ENCODE results near the gene OVCH2. TPM values are rescaled to one million over a fixed set of nuclear protein-coding genes. Genes with fewer than 3 reads are reported as not detected.

OVCH2 gene
- total RNA-seq, 1 experiment from 2014 or later = 0.57 TPM

GRCh38 chr11:7690648-7691047 is 15.6 kb downstream of the OVCH2 start:
- no peak for DNase-seq (ENCODE audit: low spot score)
- Mint-ChIP-seq H3K9me3 (no peaks in the 10 kb centered on the region), H3K4me1 (peaks cover 29% of the 10 kb centered on the region), H3K4me3 (no peak overlapping the region), H3K36me3 (no peaks in the 10 kb centered on the region), H3K27ac (no peak overlapping the region), H3K27me3 (ENCODE audit: low read depth) (peaks cover 9% of the 10 kb centered on the region)
- CTCF ChIA-PET = interaction anchor here (0.6 to 1.6 kb wide), 9 partner anchors 9 to 592 kb away, joined by 3 to 5 read pairs (median 3); no protein-coding TSS in a partner anchor
- 0 out of 2 replicates have a peak, but pooled peaks have one; percentile 12 for ATAC-seq
- POLR2A ChIA-PET = no interaction called here
- no peak for TF ChIP-seq HMGA2 (CRISPR knock-in tag; IDR thresholded peaks at IDR 0.05)

DNA sequence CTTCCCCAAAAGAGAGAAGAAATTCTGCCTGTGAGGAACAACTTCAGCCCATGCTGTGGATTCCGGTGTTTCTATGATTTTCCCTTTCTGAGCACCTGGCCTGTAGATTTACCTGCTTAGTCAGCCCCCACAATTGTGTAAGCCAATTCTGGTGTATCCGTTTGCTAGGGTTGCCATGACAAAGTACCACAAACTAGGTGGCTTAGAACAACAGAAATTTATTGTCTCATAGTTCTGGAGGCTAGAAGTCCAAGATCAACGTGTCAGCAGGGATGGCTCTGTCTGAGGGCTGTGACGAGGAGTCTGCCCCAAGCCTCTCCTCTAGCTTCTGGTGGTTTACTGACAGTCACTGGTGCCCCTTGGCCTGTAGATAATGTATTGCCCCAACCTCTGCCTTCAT is 17.0 kb downstream of the OVCH2 start:
- POLR2A ChIA-PET = no interaction called here
- Mint-ChIP-seq H3K27me3 (ENCODE audit: low read depth) (peaks cover 7% of the 10 kb centered on the region), H3K36me3 (no peaks in the 10 kb centered on the region), H3K4me3 (no peak overlapping the region), H3K27ac (no peak overlapping the region), H3K4me1 (peaks cover 29% of the 10 kb centered on the region), H3K9me3 (no peaks in the 10 kb centered on the region)
- TF ChIP-seq ZNF425 (CRISPR knock-in tag; conservative IDR thresholded peaks at IDR 0.05) (no peak), ZBTB21 (CRISPR knock-in tag; IDR thresholded peaks at IDR 0.05; ENCODE audit: borderline replicate concordance) (no peak), ZNF219 (CRISPR knock-in tag; IDR thresholded peaks at IDR 0.05; ENCODE audit: borderline replicate concordance) (no peak), ZNF532 (CRISPR knock-in tag; IDR thresholded peaks at IDR 0.05; ENCODE audit: borderline replicate concordance) (no peak), E2F1 (CRISPR knock-in tag; IDR thresholded peaks at IDR 0.05) (no peak), PREB (CRISPR knock-in tag; IDR thresholded peaks at IDR 0.05; ENCODE audit: borderline replicate concordance) (no peak), FOXJ3 (CRISPR knock-in tag; IDR thresholded peaks at IDR 0.05; ENCODE audit: borderline replicate concordance) (no peak), NR1H2 (CRISPR knock-in tag; IDR thresholded peaks at IDR 0.05) (no peak), CDX4 (CRISPR knock-in tag; IDR thresholded peaks at IDR 0.05; ENCODE audit: borderline replicate concordance) (no peak), SMAD3 (CRISPR knock-in tag; IDR thresholded peaks at IDR 0.05; ENCODE audit: borderline replicate concordance) (no peak), MXD4 (CRISPR knock-in tag; IDR thresholded peaks at IDR 0.05; ENCODE audit: borderline replicate concordance) (no peak), TEAD1 (CRISPR knock-in tag; IDR thresholded peaks at IDR 0.05) (no peak), MYBL2 (CRISPR knock-in tag; IDR thresholded peaks at IDR 0.05) (no peak), TCF7 (CRISPR knock-in tag; IDR thresholded peaks at IDR 0.05; ENCODE audit: low read depth) (no peak), TEAD4 (CRISPR knock-in tag; IDR thresholded peaks at IDR 0.05) (no peak)
- TF ChIP-seq, protein P1, sequence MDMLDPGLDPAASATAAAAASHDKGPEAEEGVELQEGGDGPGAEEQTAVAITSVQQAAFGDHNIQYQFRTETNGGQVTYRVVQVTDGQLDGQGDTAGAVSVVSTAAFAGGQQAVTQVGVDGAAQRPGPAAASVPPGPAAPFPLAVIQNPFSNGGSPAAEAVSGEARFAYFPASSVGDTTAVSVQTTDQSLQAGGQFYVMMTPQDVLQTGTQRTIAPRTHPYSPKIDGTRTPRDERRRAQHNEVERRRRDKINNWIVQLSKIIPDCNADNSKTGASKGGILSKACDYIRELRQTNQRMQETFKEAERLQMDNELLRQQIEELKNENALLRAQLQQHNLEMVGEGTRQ (CRISPR knock-in tag; IDR thresholded peaks at IDR 0.05) = no peak
- TF ChIP-seq, protein P2, sequence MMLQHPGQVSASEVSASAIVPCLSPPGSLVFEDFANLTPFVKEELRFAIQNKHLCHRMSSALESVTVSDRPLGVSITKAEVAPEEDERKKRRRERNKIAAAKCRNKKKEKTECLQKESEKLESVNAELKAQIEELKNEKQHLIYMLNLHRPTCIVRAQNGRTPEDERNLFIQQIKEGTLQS (CRISPR knock-in tag; conservative IDR thresholded peaks at IDR 0.05) = no peak
- DNase-seq (ENCODE audit: low spot score) = no peak
- CTCF ChIA-PET = interaction anchor here (1.1 to 1.9 kb wide), 2 partner anchors 32 to 591 kb away, joined by 3 to 6 read pairs; no protein-coding TSS in a partner anchor
- no peak for ATAC-seq
